Measurements from ENCODE around the gene LYPD6B. TPM values are rescaled to one million over a fixed set of nuclear protein-coding genes. Genes with fewer than 3 reads are reported as not detected.

Gene LYPD6B
- total and polyA plus RNA-seq, 2 donors (not counting 3 experiments of a cell fraction or from before 2014, with no cell fraction given): not detected

GRCh38 chr2:149055751-149056150, 17.3 kb downstream of the LYPD6B start:
- H3K27ac ChIP-seq (ENCODE audit: insufficient read depth, low read depth, low read length): no peak overlapping the region
- no peaks in the 10 kb centered on the region for H3K9me1 ChIP-seq (replicated peaks; ENCODE audit: control insufficient read depth, extremely low read depth, insufficient read depth, low read length)
- POLR2A ChIA-PET: no interaction called here
- H3K36me3 ChIP-seq (ENCODE audit: control insufficient read depth in 2 of 2, extremely low read depth in 1 of 2, insufficient read depth in 2 of 2, low read length in 2 of 2): no peaks in the 10 kb centered on the region
- intact Hi-C loops (cut with micrococcal nuclease): no loop called here
- no peak overlapping the region for H2AFZ ChIP-seq (ENCODE audit: low read depth, low read length)
- dilution Hi-C loops (cut with MboI; ENCODE audit: extremely low pct_ligation_motif_present, low sequenced_read_pairs): no loop called here
- H3K27me3 ChIP-seq (ENCODE audit: control insufficient read depth in 2 of 2, insufficient read depth in 2 of 2, low read length in 2 of 2): peaks cover 0 to 3% of the 10 kb centered on the region in 2 experiments
- FAIRE-seq (no peak), DNase-seq (ENCODE audit: low read depth, low spot score) (no peak)
- no peaks in the 10 kb centered on the region for H3K79me2 ChIP-seq (ENCODE audit: control insufficient read depth, insufficient read depth, low read length)
- H3K9me3 ChIP-seq (replicated peaks; ENCODE audit: control insufficient read depth, insufficient read depth, low read length): no peaks in the 10 kb centered on the region
- no peak for TF ChIP-seq POLR2AphosphoS5 (IDR thresholded peaks at IDR 0.05; ENCODE audit: insufficient read depth, low read depth, low read length)
- TF ChIP-seq MYC (IDR thresholded peaks at IDR 0.05; ENCODE audit: low read depth, low read length): no peak
- no peak for TF ChIP-seq FOS (IDR thresholded peaks at IDR 0.05; ENCODE audit: borderline replicate concordance, insufficient read depth, low read length)
- TF ChIP-seq JUN (IDR thresholded peaks at IDR 0.05; ENCODE audit: borderline replicate concordance, insufficient read depth, insufficient read length, low read depth): no peak
- no peak for TF ChIP-seq MAX (IDR thresholded peaks at IDR 0.05; ENCODE audit: insufficient read depth, insufficient read length)
- no peak for TF ChIP-seq GATA2 (IDR thresholded peaks at IDR 0.05; ENCODE audit: insufficient read depth, insufficient read length, low read depth, low read length)
- no peak for TF ChIP-seq CTCF (IDR thresholded peaks at IDR 0.05; ENCODE audit: extremely low read depth in 1 of 2, insufficient read depth in 1 of 2, low read depth in 1 of 2, low read length in 2 of 2)
- TF ChIP-seq POLR2A (IDR thresholded peaks at IDR 0.05; ENCODE audit: low read depth, low read length): no peak
- TF ChIP-seq EZH2 (IDR thresholded peaks at IDR 0.05; ENCODE audit: borderline replicate concordance, low read depth, low read length, severe bottlenecking): no peak
- H3K4me2 ChIP-seq (ENCODE audit: insufficient read depth, low read length): no peak overlapping the region
- H3K9ac ChIP-seq (replicated peaks; ENCODE audit: extremely low read depth, insufficient read depth, low read length): no peak overlapping the region
- BruUV-seq (replicated peaks): no TSS peak
- H3K4me3 ChIP-seq (replicated peaks in 1 of 3; ENCODE audit: insufficient read depth in 1 of 3, low read depth in 1 of 3, low read length in 3 of 3): no peak overlapping the region
- H3K4me1 ChIP-seq (ENCODE audit: control insufficient read depth, extremely low read depth, insufficient read depth, low read length): no peaks in the 10 kb centered on the region
- H4K20me1 ChIP-seq (replicated peaks; ENCODE audit: control insufficient read depth, extremely low read depth, insufficient read depth, low read length): no peaks in the 10 kb centered on the region
- CTCF ChIA-PET: no interaction called here

All from endothelial cell of umbilical vein (primary cell).